RKO (cell line): ENCODE data around the gene IRF1.

ENCODE experiments used
- DNase-seq: peaks from one replicate; pipeline ENCODE4 v3.0.0-alpha.2; 2016; ENCODE audit warnings: low spot score

The IRF1 gene

GRCh38 chr5:132460846-132461568 lies 29.6 kb downstream of the IRF1 start:
- no peak for DNase-seq

- no peak for DNase-seq
Observed at GRCh38 chr5:132459983-132460838, 30.4 kb downstream of the IRF1 start.

GRCh38 chr5:132459031-132459982 lies 31.3 kb downstream of the IRF1 start:
- no peak for DNase-seq

GRCh38 chr5:132458651-132459030 lies 31.9 kb downstream of the IRF1 start:
- no peak for DNase-seq

- no peak for DNase-seq
Observed at GRCh38 chr5:132458226-132458560, 32.4 kb downstream of the IRF1 start.

- DNase-seq = no peak
Observed at GRCh38 chr5:132457371-132458225, 33.0 kb downstream of the IRF1 start.

GRCh38 chr5:132456987-132457361 lies 33.6 kb downstream of the IRF1 start:
- DNase-seq = no peak

- DNase-seq = no peak
Observed at GRCh38 chr5:132456296-132456986, 34.1 kb downstream of the IRF1 start.

GRCh38 chr5:132455614-132456115 lies 34.9 kb downstream of the IRF1 start:
- DNase-seq = no peak

- no peak for DNase-seq
Observed at GRCh38 chr5:132454361-132454760, 36.2 kb downstream of the IRF1 start.

GRCh38 chr5:132451387-132451786 lies 39.2 kb downstream of the IRF1 start:
- DNase-seq = no peak

- DNase-seq = no peak
Observed at GRCh38 chr5:132449060-132449459, 41.5 kb downstream of the IRF1 start.

GRCh38 chr5:132447196-132447595 lies 43.4 kb downstream of the IRF1 start:
- no peak for DNase-seq

- DNase-seq = no peak
Observed at GRCh38 chr5:132446621-132447020, 44.0 kb downstream of the IRF1 start.

- DNase-seq = no peak
Observed at GRCh38 chr5:132445930-132446329, 44.6 kb downstream of the IRF1 start.

GRCh38 chr5:132445640-132445923 lies 45.0 kb downstream of the IRF1 start:
- no peak for DNase-seq

GRCh38 chr5:132444841-132445639 lies 45.5 kb downstream of the IRF1 start:
- no peak for DNase-seq

GRCh38 chr5:132444061-132444460 lies 46.5 kb downstream of the IRF1 start:
- DNase-seq = no peak

- no peak for DNase-seq
Observed at GRCh38 chr5:132439521-132440089, 51.0 kb downstream of the IRF1 start.

GRCh38 chr5:132438917-132439316 lies 51.7 kb downstream of the IRF1 start:
- no peak for DNase-seq
